Gastroesophageal sphincter (tissue), 4 donors: ENCODE results near the gene CDH22. TPM values are rescaled to one million over a fixed set of nuclear protein-coding genes. Genes with fewer than 3 reads are reported as not detected.

ENCODE experiments used
- ATAC-seq: fragments of 150-250 bp; one replicate; pipeline ENCODE4 v1.9.1; 2016; ENCODE audit warnings: mild to moderate bottlenecking, moderate library complexity
- H3K27ac ChIP-seq, 4 donors: fragments of 200-600 bp; sonication (generic) in 3 of 4; 1 replicate in 3 of 4; 2 replicates in 1 of 4; pipeline ENCODE4 v1.5.1; 2016 to 2019
- H3K27me3 ChIP-seq: fragments of 200-600 bp; sonication (generic); one replicate; pipeline ENCODE4 v1.5.1; 2019
- H3K36me3 ChIP-seq, 2 donors: fragments of 200-600 bp; sonication (generic); one replicate each; pipeline ENCODE4 v1.5.1; 2019; ENCODE audit warnings: control low read depth in 1 of 2
- H3K4me1 ChIP-seq, 3 donors: fragments of 200-600 bp; sonication (generic); 1 replicate in 2 of 3; 2 replicates in 1 of 3; pipeline ENCODE4 v1.5.1; 2016 to 2019; ENCODE audit warnings: control low read depth in 2 of 3
- H3K4me3 ChIP-seq, 2 donors: fragments of 200-600 bp; sonication (generic); one replicate each; pipeline ENCODE4 v1.5.1; 2019; ENCODE audit warnings: mild to moderate bottlenecking in 1 of 2, moderate library complexity in 1 of 2
- H3K9me3 ChIP-seq, 3 donors: fragments of 200-600 bp; sonication (generic); one replicate each; pipeline ENCODE4 v1.5.1; 2017 to 2019; ENCODE audit warnings: control low read depth in 2 of 3
- EP300 ChIP-seq: sonication (generic); formaldehyde crosslinking; IDR thresholded peaks from one replicate; pipeline ENCODE4 v1.6.1; 2017; ENCODE audit warnings: antibody characterized with exemption, mild to moderate bottlenecking
- POLR2A ChIP-seq, 2 donors: fragments of 450-650 bp; IDR thresholded peaks; one replicate each; pipeline ENCODE4 v1.6.1; 2017; ENCODE audit warnings: antibody characterized with exemption in 2 of 2, mild to moderate bottlenecking in 2 of 2, moderate library complexity in 1 of 2
- POLR2AphosphoS5 ChIP-seq: sonication (generic); formaldehyde crosslinking; IDR thresholded peaks from one replicate; pipeline ENCODE4 v1.6.1; 2017; ENCODE audit warnings: antibody characterized with exemption
- WGBS, 2 donors: methylation state at CpG; one replicate each; pipeline ENCODE4 v1.1.5; 2018; ENCODE audit warnings: low coverage in 1 of 2; 5-methylcytosine and 5-hydroxymethylcytosine counted together
- total RNA-seq, 4 donors: library from RNA; depleted of rRNA; stranded (reverse); fragments of >200 nt; gene quantifications; one replicate each; pipeline ENCODE4 v1.1.0, GENCODE V29; 2016
- TF ChIP-seq, protein P1 (sequence below), 4 experiments: fragments of 200-600 bp in 2 of 4; fragments of 450-650 bp in 2 of 4; sonication (generic) in 1 of 4; IDR thresholded peaks; one replicate each; pipeline ENCODE4 v1.5.1; 2017 to 2019; ENCODE audit warnings: antibody characterized with exemption in 4 of 4, mild to moderate bottlenecking in 2 of 4, moderate library complexity in 2 of 4

CDH22 gene
- total RNA-seq, 4 donors from 2014 or later: 0.15 TPM; not detected in 3

DNA sequence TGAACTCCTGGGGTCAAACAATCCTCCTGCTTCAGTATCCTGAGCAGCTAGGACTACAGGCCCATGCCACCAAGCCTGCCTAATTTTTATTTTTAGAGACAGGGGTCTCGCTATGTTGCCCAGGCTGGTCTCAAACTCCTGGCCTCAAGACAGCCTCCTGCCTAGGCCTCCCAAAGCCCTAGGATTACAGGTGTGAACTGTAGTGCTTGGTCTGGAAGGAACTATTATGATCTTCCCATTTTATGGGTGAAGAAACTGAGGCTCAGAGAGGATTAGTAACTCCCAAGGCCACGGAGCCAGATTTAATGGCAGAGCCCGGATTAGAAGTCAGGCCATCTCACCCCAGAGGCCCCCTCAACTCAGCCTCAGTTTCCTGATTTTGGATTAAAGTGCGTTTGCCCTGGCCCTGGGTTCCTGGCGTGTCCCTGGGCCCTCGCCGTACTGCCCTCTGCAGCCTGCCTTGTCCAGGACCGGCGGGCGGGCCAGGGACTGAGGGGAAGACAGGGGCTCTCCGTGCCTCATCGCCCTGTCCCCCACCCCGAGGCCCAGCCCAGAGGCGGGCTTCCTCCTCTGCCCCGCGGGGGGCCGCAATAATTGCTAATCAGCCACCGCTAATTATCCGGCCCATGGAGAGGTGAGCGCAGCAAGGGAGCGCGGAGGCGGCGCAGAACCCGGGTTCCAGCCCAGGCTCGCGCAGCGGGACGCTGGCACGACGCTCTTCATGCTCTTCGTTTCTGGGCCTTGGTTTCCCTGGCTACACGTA is 155.3 kb downstream of the CDH22 start:
- H3K27ac ChIP-seq: no peak overlapping the region
- no peaks in the 10 kb centered on the region for H3K4me1 ChIP-seq
- H3K27me3 ChIP-seq: peaks cover 76% of the 10 kb centered on the region
- no peak for ATAC-seq
- H3K36me3 ChIP-seq: no peaks in the 10 kb centered on the region
- H3K4me3 ChIP-seq: no peak overlapping the region
- TF ChIP-seq, protein P1, sequence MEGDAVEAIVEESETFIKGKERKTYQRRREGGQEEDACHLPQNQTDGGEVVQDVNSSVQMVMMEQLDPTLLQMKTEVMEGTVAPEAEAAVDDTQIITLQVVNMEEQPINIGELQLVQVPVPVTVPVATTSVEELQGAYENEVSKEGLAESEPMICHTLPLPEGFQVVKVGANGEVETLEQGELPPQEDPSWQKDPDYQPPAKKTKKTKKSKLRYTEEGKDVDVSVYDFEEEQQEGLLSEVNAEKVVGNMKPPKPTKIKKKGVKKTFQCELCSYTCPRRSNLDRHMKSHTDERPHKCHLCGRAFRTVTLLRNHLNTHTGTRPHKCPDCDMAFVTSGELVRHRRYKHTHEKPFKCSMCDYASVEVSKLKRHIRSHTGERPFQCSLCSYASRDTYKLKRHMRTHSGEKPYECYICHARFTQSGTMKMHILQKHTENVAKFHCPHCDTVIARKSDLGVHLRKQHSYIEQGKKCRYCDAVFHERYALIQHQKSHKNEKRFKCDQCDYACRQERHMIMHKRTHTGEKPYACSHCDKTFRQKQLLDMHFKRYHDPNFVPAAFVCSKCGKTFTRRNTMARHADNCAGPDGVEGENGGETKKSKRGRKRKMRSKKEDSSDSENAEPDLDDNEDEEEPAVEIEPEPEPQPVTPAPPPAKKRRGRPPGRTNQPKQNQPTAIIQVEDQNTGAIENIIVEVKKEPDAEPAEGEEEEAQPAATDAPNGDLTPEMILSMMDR (IDR thresholded peaks at IDR 0.05): no peak
- TF ChIP-seq EP300 (no peak), POLR2AphosphoS5 (no peak), POLR2A (IDR thresholded peaks at IDR 0.05) (no peak)
- 40% methylated on average over 3 of the region's 33 CpGs; no CpG with 5 or more reads in 1 of the 2 donors for WGBS, 2 donors
- H3K9me3 ChIP-seq: no peaks in the 10 kb centered on the region

DNA sequence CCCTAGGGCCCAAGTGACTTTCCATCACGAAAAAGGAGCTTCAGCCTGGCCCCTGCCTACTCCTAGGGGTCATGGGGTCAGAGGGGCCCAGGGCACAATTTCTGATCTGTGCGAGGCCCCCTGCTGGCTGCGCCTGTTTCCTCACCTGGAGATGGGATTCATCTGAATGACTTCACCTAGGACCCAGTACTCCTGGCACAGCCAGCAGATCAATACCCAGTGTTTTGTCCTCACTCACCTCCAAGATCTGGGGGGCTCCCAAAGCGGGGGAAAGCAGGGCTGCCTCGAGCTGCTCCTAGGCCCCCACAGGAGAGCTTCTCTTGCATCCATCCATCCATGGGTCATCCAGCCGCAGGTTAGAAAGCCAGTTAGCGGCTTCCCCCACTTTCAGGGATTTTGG is 156.4 kb downstream of the CDH22 start:
- WGBS, 2 donors: 50 to 58% methylated on average over 2 of the region's 7 CpGs
- ATAC-seq: no peak
- Histone ChIP-seq H3K4me1 (no peaks in the 10 kb centered on the region), H3K27me3 (peaks cover 65% of the 10 kb centered on the region), H3K36me3 (no peaks in the 10 kb centered on the region), H3K27ac (no peak overlapping the region), H3K4me3 (no peak overlapping the region), H3K9me3 (no peaks in the 10 kb centered on the region)
- no peak for TF ChIP-seq POLR2AphosphoS5
- TF ChIP-seq EP300: no peak
- TF ChIP-seq, protein P1 (IDR thresholded peaks at IDR 0.05): no peak
- no peak for TF ChIP-seq POLR2A (IDR thresholded peaks at IDR 0.05)

DNA sequence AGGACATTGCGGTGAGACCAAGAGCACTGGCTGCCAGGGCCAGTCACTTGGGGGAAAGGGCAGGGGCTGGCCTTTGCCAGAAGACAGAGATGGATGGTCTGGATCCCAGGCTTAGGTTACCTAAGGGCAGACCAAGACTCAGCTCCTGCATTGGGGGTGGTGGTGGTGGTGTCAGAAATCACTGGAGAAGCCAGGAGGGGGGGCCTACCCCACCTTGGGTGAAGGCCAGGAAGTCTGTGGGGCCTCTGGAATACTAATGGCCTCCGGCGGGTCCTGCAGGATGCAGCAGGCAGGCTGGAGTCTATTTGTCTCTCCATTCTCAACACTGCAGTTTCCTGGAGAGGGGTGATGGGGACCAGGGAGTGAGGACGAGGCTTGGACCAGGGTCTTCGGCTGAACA is 157.4 kb downstream of the CDH22 start:
- Histone ChIP-seq H3K36me3 (no peaks in the 10 kb centered on the region), H3K4me1 (no peaks in the 10 kb centered on the region), H3K27ac (no peak overlapping the region), H3K27me3 (peaks cover 56% of the 10 kb centered on the region), H3K4me3 (no peak overlapping the region), H3K9me3 (no peaks in the 10 kb centered on the region)
- TF ChIP-seq, protein P1 (IDR thresholded peaks at IDR 0.05): no peak
- no peak for TF ChIP-seq POLR2A (IDR thresholded peaks at IDR 0.05)
- no peak for TF ChIP-seq POLR2AphosphoS5
- no peak for TF ChIP-seq EP300
- no peak for ATAC-seq
- WGBS, 2 donors: 10 to 40% methylated on average over 2 to 5 of the region's 5 CpGs

DNA sequence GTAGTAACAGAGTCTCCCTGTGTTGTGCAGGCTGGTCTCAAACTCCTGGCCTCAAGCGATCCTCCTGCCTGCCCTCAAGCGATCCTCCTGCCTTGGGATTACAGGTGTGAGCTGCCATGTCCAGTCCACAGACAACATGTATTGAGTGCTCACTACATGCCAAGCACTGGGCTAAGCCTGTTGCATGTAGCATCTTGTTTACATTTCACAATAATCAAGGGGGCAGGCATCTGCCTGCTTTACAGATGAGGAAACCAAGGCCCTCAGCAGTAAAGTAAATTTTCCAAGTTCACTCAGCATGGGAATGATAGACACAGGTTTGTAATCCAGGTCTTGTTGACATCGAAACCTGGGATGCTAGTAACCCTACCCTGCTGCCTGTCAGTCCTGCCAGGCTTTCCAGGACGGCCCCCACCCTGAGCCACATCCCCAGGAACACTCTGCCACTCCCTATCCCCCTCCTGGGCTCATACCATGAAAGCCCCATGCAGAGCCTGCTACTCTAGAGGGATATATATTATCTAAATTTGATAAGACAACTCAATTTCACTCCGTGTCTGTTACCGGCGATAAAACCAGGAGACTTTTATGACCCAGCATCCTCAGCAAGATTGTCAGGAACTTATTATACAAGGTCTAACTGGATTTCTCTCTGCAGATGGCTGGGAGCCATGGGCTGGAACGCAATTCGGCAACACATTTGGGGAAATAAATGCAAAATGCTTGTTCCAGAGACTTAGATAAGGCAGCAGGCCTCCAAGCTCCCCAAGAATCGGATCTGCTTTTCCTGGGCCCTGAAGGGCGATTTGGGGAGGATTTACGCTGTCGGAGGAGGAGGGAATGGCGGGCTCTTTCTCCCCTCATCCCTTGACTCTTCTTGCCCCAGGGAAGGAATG is 159.7 kb downstream of the CDH22 start:
- H3K27ac ChIP-seq: no peak overlapping the region
- 67 to 100% methylated on average over 2 to 5 of the region's 14 CpGs for WGBS, 2 donors
- no peaks in the 10 kb centered on the region for H3K36me3 ChIP-seq
- H3K27me3 ChIP-seq: peaks cover 58% of the 10 kb centered on the region
- no peaks in the 10 kb centered on the region for H3K9me3 ChIP-seq
- no peak for ATAC-seq
- no peak overlapping the region for H3K4me3 ChIP-seq
- TF ChIP-seq POLR2A (IDR thresholded peaks at IDR 0.05): no peak
- no peak for TF ChIP-seq EP300
- TF ChIP-seq, protein P1 (IDR thresholded peaks at IDR 0.05): no peak
- TF ChIP-seq POLR2AphosphoS5: no peak
- H3K4me1 ChIP-seq: no peaks in the 10 kb centered on the region
